HepG2 (cell line): ENCODE measurements around the gene HOXA1. TPM values are rescaled to one million over a fixed set of nuclear protein-coding genes. Genes with fewer than 3 reads are reported as not detected.

Experiments
- AGO2 ChIP-seq: fragments of 200-400 bp; formaldehyde crosslinking; optimal IDR thresholded peaks from 2 replicates; pipeline ENCODE3; 2017; ENCODE audit warnings: mild to moderate bottlenecking, low read depth, low read length, moderate library complexity
- ATF1 ChIP-seq: IDR thresholded peaks from 2 replicates; pipeline ENCODE4 v1.6.1; 2016; ENCODE audit warnings: mild to moderate bottlenecking, control low read depth
- ATF6 ChIP-seq: sonication (generic); formaldehyde crosslinking; conservative IDR thresholded peaks from 2 replicates; pipeline ENCODE4 v1.4.0; 2020; ENCODE audit warnings: missing genetic modification reagents
- CTCF ChIP-seq: sonication (generic); formaldehyde crosslinking; IDR thresholded peaks from 2 replicates; pipeline ENCODE4 v1.5.0; 2020; ENCODE audit warnings: mild to moderate bottlenecking, missing genetic modification reagents, moderate library complexity
- HMGXB4 ChIP-seq, 2 experiments: sonication (generic) in 1 of 2; formaldehyde crosslinking in 1 of 2; IDR thresholded peaks; 2 replicates each; pipeline versions ENCODE4 v1.4.0 to v1.6.1; 2018 to 2020; ENCODE audit warnings: missing genetic modification reagents in 2 of 2, borderline replicate concordance in 1 of 2, low read depth in 1 of 2, mild to moderate bottlenecking in 1 of 2, missing biosample characterization in 1 of 2
- HNF4G ChIP-seq, 2 experiments: sonication (generic) in 1 of 2; formaldehyde crosslinking in 1 of 2; IDR thresholded peaks; 2 replicates each; pipeline versions ENCODE4 v1.4.0 to v1.6.1; 2011 to 2020; ENCODE audit warnings: borderline replicate concordance in 2 of 2, low read depth in 2 of 2, mild to moderate bottlenecking in 2 of 2, low read length in 1 of 2, missing genetic modification reagents in 1 of 2, moderate library complexity in 1 of 2
- KDM5B ChIP-seq: sonication (generic); formaldehyde crosslinking; IDR thresholded peaks from 2 replicates; pipeline ENCODE4 v1.4.0; 2020; ENCODE audit warnings: missing genetic modification reagents, mild to moderate bottlenecking, borderline replicate concordance
- NR1H2 ChIP-seq: sonication (generic); formaldehyde crosslinking; IDR thresholded peaks from 2 replicates; pipeline ENCODE4 v1.8.1; 2022; ENCODE audit warnings: low read depth, missing genetic modification reagents, borderline replicate concordance
- PLSCR1 ChIP-seq: sonication (generic); formaldehyde crosslinking; IDR thresholded peaks from 2 replicates; pipeline ENCODE4 v1.5.0; 2020; ENCODE audit warnings: missing genetic modification reagents, mild to moderate bottlenecking, borderline replicate concordance
- RAD21 ChIP-seq: fragments of 450-650 bp; formaldehyde crosslinking; IDR thresholded peaks from 2 replicates; pipeline ENCODE4 v1.5.0; 2020; ENCODE audit warnings: mild to moderate bottlenecking
- RFXANK ChIP-seq: IDR thresholded peaks from 2 replicates; pipeline ENCODE4 v1.6.1; 2016
- STAG1 ChIP-seq: sonication (generic); formaldehyde crosslinking; IDR thresholded peaks from 2 replicates; pipeline ENCODE4 v1.4.0; 2020; ENCODE audit warnings: missing genetic modification reagents
- YY1 ChIP-seq: IDR thresholded peaks from 2 replicates; pipeline ENCODE4 v1.6.1; 2011; ENCODE audit warnings: low read length, low read depth, moderate library complexity, mild to moderate bottlenecking; ENCODE audit not compliant: insufficient read depth, insufficient replicate concordance
- ZNF441 ChIP-seq: sonication (generic); formaldehyde crosslinking; IDR thresholded peaks from 2 replicates; pipeline ENCODE4 v1.7.0; 2021; ENCODE audit warnings: missing genetic modification reagents, borderline replicate concordance
- ZNF558 ChIP-seq: sonication (generic); formaldehyde crosslinking; IDR thresholded peaks from 2 replicates; pipeline ENCODE4 v1.9.0; 2022; ENCODE audit warnings: mild to moderate bottlenecking, missing genetic modification reagents, borderline replicate concordance
- ZNF605 ChIP-seq: sonication (generic); formaldehyde crosslinking; IDR thresholded peaks from 2 replicates; pipeline ENCODE4 v1.8.0; 2022; ENCODE audit warnings: mild to moderate bottlenecking, missing genetic modification reagents
- ZNF784 ChIP-seq: sonication (generic); formaldehyde crosslinking; IDR thresholded peaks from 2 replicates; pipeline ENCODE4 v1.5.1; 2020; ENCODE audit warnings: missing genetic modification reagents, mild to moderate bottlenecking, borderline replicate concordance
- polyA plus RNA-seq, 8 experiments: library from polyadenylated mRNA; depleted of rRNA in 3 of 8; stranded (reverse) in 7 of 8; unstranded in 1 of 8; fragments of >200 nt; fragmentation: Illumina TruSeq in 4 of 8; extraction: Trizol in 4 of 8; gene quantifications; 2 replicates each; pipeline versions ENCODE4 v1.2.1 to v1.2.3, GENCODE V29; 2011 to 2016; ENCODE audit warnings: low read depth in 4 of 8, missing spikeins in 1 of 8, mixed read lengths in 1 of 8; ENCODE audit not compliant: insufficient read depth in 1 of 8
- total RNA-seq, 5 experiments: library from RNA; depleted of rRNA; stranded (reverse); fragments of >200 nt; fragmentation: Illumina TruSeq; extraction: Trizol; gene quantifications; 2 replicates each; pipeline ENCODE4 v1.2.3, GENCODE V29; 2016; ENCODE audit warnings: low read depth in 1 of 5

Gene HOXA1
- total and polyA plus RNA-seq, 2 of the 13 experiments (the other 11 are each of a cell fraction or from before 2014, with no cell fraction given), result 0.18 to 0.20 TPM

GRCh38 chr7:27129729-27130539 is 34.1 kb upstream of the HOXA1 start (continued):
- TF ChIP-seq ZNF605 (CRISPR knock-in tag) (0 out of 2 replicates have a peak, but pooled peaks have one; percentile 5), NR1H2 (CRISPR knock-in tag) (no peak), CTCF (CRISPR knock-in tag) (peak; percentile 68), KDM5B (CRISPR knock-in tag) (0 out of 2 replicates have a peak, but pooled peaks have one; percentile 11), PLSCR1 (CRISPR knock-in tag) (no peak), ZNF558 (CRISPR knock-in tag) (0 out of 2 replicates have a peak, but pooled peaks have one; percentile 1), ZNF784 (CRISPR knock-in tag) (no peak; the same call in 1 of the 2 replicates), ATF1 (CRISPR knock-in tag) (no peak), STAG1 (CRISPR knock-in tag) (peak; percentile 40), HMGXB4 (CRISPR knock-in tag; IDR thresholded peaks at IDR 0.05; ENCODE audit: borderline replicate concordance in 1 of 2, low read depth in 1 of 2) (peak in 1 of 2 experiments; percentile 73; a peak in 1 of 4 replicates), ATF6 (CRISPR knock-in tag) (no peak), ZNF441 (CRISPR knock-in tag) (peak; percentile 18; the same call in 1 of the 2 replicates), YY1 (peak; percentile 59), RFXANK (CRISPR knock-in tag) (no peak), RAD21 (CRISPR knock-in tag) (0 out of 2 replicates have a peak, but pooled peaks have one; percentile 54), HNF4G (IDR thresholded peaks at IDR 0.05; ENCODE audit: borderline replicate concordance, low read depth, low read length) (no peak), HNF4G (CRISPR knock-in tag; IDR thresholded peaks at IDR 0.05; ENCODE audit: borderline replicate concordance, low read depth) (no peak; the same call in 1 of the 2 replicates), AGO2 (peak; percentile 35)
